K562 (cell line): ENCODE data around the gene PTPRM. TPM values are rescaled to one million over a fixed set of nuclear protein-coding genes. Genes with fewer than 3 reads are reported as not detected.

Source experiments
- ATAC-seq: fragments of 200-7000 bp; cut with Tn5 transposase; 3 replicates; pipeline ENCODE4 v1.9.1; 2020; ENCODE audit warnings: moderate library complexity
- BruUV-seq: library from RNA; stranded (reverse); fragments of 400-500 nt; replicated peaks from 2 replicates; lab custom pipeline; 2021; lab: Mats Ljungman, UMichigan
- CTCF ChIA-PET: fragments of 300-600 bp; formaldehyde crosslinking; extraction: SDS; loops from one replicate; lab custom pipeline; 2021; ENCODE audit warnings: low intra/inter-chr PET ratio; lab: Yijun Ruan, JAX
- POLR2A ChIA-PET: fragments of 300-600, 350-650 bp; sonication (Branson Sonifier 250); formaldehyde crosslinking; extraction: SDS; loops from one replicate; lab custom pipeline; 2021; ENCODE audit warnings: antibody characterized with exemption, inconsistent platforms; lab: Yijun Ruan, JAX
- DNase-seq, 4 experiments: peaks; one replicate each; pipeline versions ENCODE4 v3.0.0 to v3.0.0-alpha.2; 2011 to 2018; ENCODE audit warnings: low spot score in 3 of 4, mixed read lengths in 3 of 4; ENCODE audit errors: extremely low read depth in 1 of 4
- FAIRE-seq: peaks from 2 replicates; lab custom pipeline; 2011; peaks lifted over from hg19 to GRCh38; lab: Jason Lieb, UNC
- H2AFZ ChIP-seq: 2 replicates; pipeline ENCODE4 v1.6.0; 2011; ENCODE audit warnings: low read depth, low read length, control low read depth, inconsistent platforms
- H3K27ac ChIP-seq: fragments of 200-600 bp; 3 replicates; pipeline ENCODE4 v1.8.0; 2011; ENCODE audit warnings: low read depth, mild to moderate bottlenecking, control low read depth, inconsistent platforms, low read length, moderate library complexity, mixed read lengths; ENCODE audit errors: extremely low read depth
- H3K27me3 ChIP-seq, 2 experiments: fragments of 300-600 bp in 1 of 2; 2 replicates in 1 of 2; 3 replicates in 1 of 2; pipeline versions ENCODE4 v1.6.0 to v1.8.0; 2011; ENCODE audit warnings: inconsistent platforms in 2 of 2, low read length in 2 of 2, mild to moderate bottlenecking in 1 of 2, mixed read lengths in 1 of 2, moderate library complexity in 1 of 2; ENCODE audit not compliant: control insufficient read depth in 2 of 2, insufficient read depth in 2 of 2
- H3K36me3 ChIP-seq: fragments of 300-600 bp; 3 replicates; pipeline ENCODE4 v1.8.0; 2011; ENCODE audit warnings: mild to moderate bottlenecking, low read length, inconsistent platforms; ENCODE audit not compliant: control insufficient read depth, insufficient read depth
- H3K4me1 ChIP-seq, 2 experiments: fragments of 200-600 bp in 1 of 2; replicated peaks in 1 of 2; 2 replicates in 1 of 2; 3 replicates in 1 of 2; pipeline versions ENCODE4 v1.5.1 to v1.8.0; 2011; ENCODE audit warnings: inconsistent platforms in 2 of 2, low read length in 2 of 2, mild to moderate bottlenecking in 1 of 2, mixed read lengths in 1 of 2, moderate library complexity in 1 of 2; ENCODE audit not compliant: control insufficient read depth in 2 of 2, insufficient read depth in 2 of 2
- H3K4me2 ChIP-seq: 2 replicates; pipeline ENCODE4 v1.6.1; 2011; ENCODE audit warnings: low read length, control low read depth, inconsistent platforms, mixed read lengths; ENCODE audit not compliant: insufficient read depth
- H3K4me3 ChIP-seq: fragments of 200-600 bp; sonication (generic), shearing (Covaris generic); 2 replicates; pipeline ENCODE4 v1.5.1; 2016; ENCODE audit warnings: control low read depth, inconsistent platforms
- H3K79me2 ChIP-seq: fragments of 200-600 bp; 3 replicates; pipeline ENCODE4 v1.8.0; 2011; ENCODE audit warnings: low read length, inconsistent platforms; ENCODE audit not compliant: control insufficient read depth, insufficient read depth
- H3K9ac ChIP-seq, 2 experiments: 2 replicates each; pipeline versions ENCODE4 v1.6.0 to v1.6.1; 2011; ENCODE audit warnings: low read depth in 2 of 2, low read length in 2 of 2, control low read depth in 1 of 2, inconsistent platforms in 1 of 2, mild to moderate bottlenecking in 1 of 2, mixed read lengths in 1 of 2; ENCODE audit not compliant: insufficient read depth in 1 of 2
- H3K9me1 ChIP-seq: one replicate; pipeline ENCODE4 v1.6.0; 2011; ENCODE audit warnings: inconsistent platforms, mild to moderate bottlenecking, low read length, moderate library complexity; ENCODE audit not compliant: control insufficient read depth, insufficient read depth
- H3K9me3 ChIP-seq: replicated peaks from 2 replicates; pipeline ENCODE4 v1.5.1; 2011; ENCODE audit warnings: low read depth, low read length, inconsistent platforms; ENCODE audit not compliant: control insufficient read depth, insufficient read depth
- H4K20me1 ChIP-seq: replicated peaks from 2 replicates; pipeline ENCODE4 v1.6.1; 2011; ENCODE audit warnings: low read length, inconsistent platforms, mixed read lengths; ENCODE audit not compliant: control insufficient read depth, insufficient read depth
- ETV1 ChIP-seq: fragments of 450-650 bp; conservative IDR thresholded peaks from 2 replicates; pipeline ENCODE4 v1.6.1; 2016; ENCODE audit warnings: missing genetic modification characterization, control low read depth, low read depth, missing compliant biosample characterization
- HOXB6 ChIP-seq: fragments of 250-450 bp; sonication (Bioruptor Pico); IDR thresholded peaks from 2 replicates; pipeline ENCODE4 v1.5.1; 2022; ENCODE audit warnings: mild to moderate bottlenecking, borderline replicate concordance
- PCBP2 ChIP-seq: fragments of 200-400 bp; formaldehyde crosslinking; IDR thresholded peaks from 2 replicates; pipeline ENCODE4 v1.6.1; 2018; ENCODE audit warnings: low read length, low read depth, mild to moderate bottlenecking, moderate library complexity; ENCODE audit not compliant: poor library complexity, severe bottlenecking
- PRPF4 ChIP-seq: fragments of 200-400 bp; formaldehyde crosslinking; IDR thresholded peaks from one replicate; pipeline ENCODE4 v1.6.1; 2017; ENCODE audit warnings: low read length, low read depth, mild to moderate bottlenecking; ENCODE audit not compliant: insufficient read depth, poor library complexity, severe bottlenecking
- ZNF12 ChIP-seq: sonication (generic); formaldehyde crosslinking; IDR thresholded peaks from 2 replicates; pipeline ENCODE4 v1.4.0; 2020; ENCODE audit warnings: mild to moderate bottlenecking, missing genetic modification reagents
- ZNF316 ChIP-seq: fragments of 450-650 bp; IDR thresholded peaks from 2 replicates; pipeline ENCODE4 v1.6.1; 2016
- WGBS: fragments of 100-300 bp; shearing (Covaris generic); methylation state at CpG from one replicate; pipeline ENCODE4 v1.1.6; 2016; ENCODE audit warnings: low coverage, mixed read lengths; ENCODE audit not compliant: insufficient coverage; ENCODE audit errors: missing lambda C conversion rate; 5-methylcytosine and 5-hydroxymethylcytosine counted together
- in situ Hi-C: fragments of 300-500 bp; cut with MboI; formaldehyde crosslinking; loops from 4 replicates; pipeline ENCODE4 v1.15.0; 2018; ENCODE audit warnings: inconsistent platforms, mixed read lengths
- intact Hi-C: fragments of 100-400 bp; cut with micrococcal nuclease; formaldehyde crosslinking; loops from 2 replicates; pipeline ENCODE4 v1.14.2; 2022
- polyA plus RNA-seq, 8 experiments: library from polyadenylated mRNA; depleted of rRNA in 4 of 8; stranded (reverse) in 5 of 8; unstranded in 3 of 8; fragments of >200 nt; fragmentation: Nextera tagmentation in 2 of 8; fragmentation: Illumina TruSeq in 1 of 8; extraction: Ambion mirVana in 2 of 8; extraction: Trizol in 1 of 8; gene quantifications; 2 replicates each; pipeline versions ENCODE4 v1.2.1 to v1.2.3, GENCODE V29; 2011 to 2014; ENCODE audit warnings: inconsistent platforms in 1 of 8, missing spikeins in 1 of 8
- total RNA-seq, 7 experiments: library from RNA; depleted of rRNA in 6 of 7; stranded (reverse); fragments of >200 nt in 6 of 7; fragmentation: Illumina TruSeq in 2 of 7; extraction: Trizol in 2 of 7; gene quantifications; 2 replicates each; pipeline versions ENCODE4 v1.2.1 to v1.2.3, GENCODE V29; 2011 to 2021; ENCODE audit warnings: low replicate concordance in 1 of 7

Gene PTPRM
- total and polyA plus RNA-seq, 9 of the 15 experiments (the other 6 are each of a cell fraction or from before 2014, with no cell fraction given), result 0.03 to 0.16 (median 0.08) TPM; not detected in 3

DNA sequence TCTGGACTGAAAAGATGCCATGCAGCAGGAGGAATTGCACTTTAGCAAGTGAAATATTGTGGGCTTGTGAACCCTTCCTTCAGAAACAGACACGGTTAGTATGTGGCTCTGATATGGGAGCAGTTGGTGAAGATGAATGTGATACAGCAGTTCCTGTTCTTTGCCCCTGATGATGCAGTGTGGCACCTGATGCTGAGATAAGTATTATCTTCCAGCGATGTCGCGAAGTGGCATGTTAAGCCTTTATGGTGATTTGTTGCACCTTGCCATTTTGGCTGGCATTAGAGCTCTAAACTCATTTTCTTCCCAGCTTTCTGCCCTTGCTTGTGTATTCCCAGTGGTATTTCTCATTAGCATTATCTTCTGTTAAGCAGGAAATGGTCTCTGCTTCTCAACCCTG is 600.6 kb downstream of the PTPRM start (continued):
- TF ChIP-seq HOXB6 (no peak), ZNF12 (CRISPR knock-in tag) (no peak), PRPF4 (no peak)

DNA sequence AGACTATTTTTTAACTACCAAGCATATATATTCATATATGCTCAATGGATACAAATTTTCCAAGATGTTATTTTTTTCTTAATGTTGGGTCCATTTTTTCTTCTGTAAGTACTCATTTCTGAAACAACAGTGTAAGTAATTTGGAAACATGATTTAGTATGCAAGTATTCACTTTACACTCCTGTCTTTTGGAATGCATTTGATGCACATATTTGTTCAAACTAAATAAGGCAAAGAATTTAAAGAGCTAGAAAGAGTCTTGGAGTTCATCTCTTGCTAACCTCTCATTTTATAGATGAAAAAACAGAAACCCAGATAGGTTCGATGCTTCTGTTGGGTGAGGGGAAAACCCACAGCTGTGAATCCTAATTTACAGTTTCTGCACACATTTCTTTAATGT is 602.6 kb downstream of the PTPRM start:
- Histone ChIP-seq H3K79me2 (no peaks in the 10 kb centered on the region), H3K9me3 (no peaks in the 10 kb centered on the region), H3K27me3 (0 out of 5 replicates have a peak, but pooled peaks cover 0 to 3% of the 10 kb centered on the region in 2 experiments), H3K27ac (no peak overlapping the region), H3K9me1 (no peaks in the 10 kb centered on the region), H3K36me3 (no peaks in the 10 kb centered on the region), H2AFZ (no peak overlapping the region), H4K20me1 (no peaks in the 10 kb centered on the region), H3K4me1 (no peaks in the 10 kb centered on the region), H3K4me3 (no peak overlapping the region), H3K4me2 (no peak overlapping the region), H3K9ac (no peak overlapping the region)
- ChIA-PET POLR2A (interaction anchor here (1.6 kb wide), 1 partner anchor 13 kb away, joined by 6 read pairs; no protein-coding TSS in a partner anchor), CTCF (no interaction called here)
- in situ Hi-C loops (no loop called here), intact Hi-C loops (no loop called here)
- no TSS peak for BruUV-seq
- ATAC-seq (no peak), FAIRE-seq (no peak), DNase-seq (no peak)
- 0% methylated on average over 1 of the region's 1 CpG for WGBS
- TF ChIP-seq PCBP2, result no peak
- no peak for TF ChIP-seq ETV1 (tag)
- TF ChIP-seq ZNF316, result peak; percentile 12; the same call in 1 of the 2 replicates
